HL-60 (cell line): ENCODE measurements around the gene COL16A1.

ENCODE experiments used
- CTCF ChIP-seq: IDR thresholded peaks from one replicate; pipeline ENCODE4 v1.5.1; 2011; ENCODE audit warnings: low read length, control low read depth, inconsistent platforms; ENCODE audit not compliant: insufficient read depth
- GABPA ChIP-seq: IDR thresholded peaks from 2 replicates; pipeline ENCODE4 v1.6.1; 2012; ENCODE audit warnings: low read depth
- POLR2AphosphoS5 ChIP-seq: IDR thresholded peaks from 2 replicates; pipeline ENCODE4 v1.6.1; 2012; ENCODE audit warnings: low read depth
- SPI1 ChIP-seq: IDR thresholded peaks from 2 replicates; pipeline ENCODE4 v1.6.1; 2012; ENCODE audit warnings: low read depth, mild to moderate bottlenecking, borderline replicate concordance
- TF ChIP-seq, protein P1 (sequence below): IDR thresholded peaks from 2 replicates; pipeline ENCODE4 v1.6.1; 2012; ENCODE audit warnings: low read depth; ENCODE audit not compliant: insufficient replicate concordance

GRCh38 chr1:31697369-31697984 lies 6.3 kb downstream of the COL16A1 start:
- no peak for TF ChIP-seq CTCF
- no peak for TF ChIP-seq GABPA
- TF ChIP-seq, protein P1, sequence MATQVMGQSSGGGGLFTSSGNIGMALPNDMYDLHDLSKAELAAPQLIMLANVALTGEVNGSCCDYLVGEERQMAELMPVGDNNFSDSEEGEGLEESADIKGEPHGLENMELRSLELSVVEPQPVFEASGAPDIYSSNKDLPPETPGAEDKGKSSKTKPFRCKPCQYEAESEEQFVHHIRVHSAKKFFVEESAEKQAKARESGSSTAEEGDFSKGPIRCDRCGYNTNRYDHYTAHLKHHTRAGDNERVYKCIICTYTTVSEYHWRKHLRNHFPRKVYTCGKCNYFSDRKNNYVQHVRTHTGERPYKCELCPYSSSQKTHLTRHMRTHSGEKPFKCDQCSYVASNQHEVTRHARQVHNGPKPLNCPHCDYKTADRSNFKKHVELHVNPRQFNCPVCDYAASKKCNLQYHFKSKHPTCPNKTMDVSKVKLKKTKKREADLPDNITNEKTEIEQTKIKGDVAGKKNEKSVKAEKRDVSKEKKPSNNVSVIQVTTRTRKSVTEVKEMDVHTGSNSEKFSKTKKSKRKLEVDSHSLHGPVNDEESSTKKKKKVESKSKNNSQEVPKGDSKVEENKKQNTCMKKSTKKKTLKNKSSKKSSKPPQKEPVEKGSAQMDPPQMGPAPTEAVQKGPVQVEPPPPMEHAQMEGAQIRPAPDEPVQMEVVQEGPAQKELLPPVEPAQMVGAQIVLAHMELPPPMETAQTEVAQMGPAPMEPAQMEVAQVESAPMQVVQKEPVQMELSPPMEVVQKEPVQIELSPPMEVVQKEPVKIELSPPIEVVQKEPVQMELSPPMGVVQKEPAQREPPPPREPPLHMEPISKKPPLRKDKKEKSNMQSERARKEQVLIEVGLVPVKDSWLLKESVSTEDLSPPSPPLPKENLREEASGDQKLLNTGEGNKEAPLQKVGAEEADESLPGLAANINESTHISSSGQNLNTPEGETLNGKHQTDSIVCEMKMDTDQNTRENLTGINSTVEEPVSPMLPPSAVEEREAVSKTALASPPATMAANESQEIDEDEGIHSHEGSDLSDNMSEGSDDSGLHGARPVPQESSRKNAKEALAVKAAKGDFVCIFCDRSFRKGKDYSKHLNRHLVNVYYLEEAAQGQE: no peak
- TF ChIP-seq SPI1: no peak
- no peak for TF ChIP-seq POLR2AphosphoS5
